B cell (primary cell): ENCODE data around the gene PTPRN2. TPM values are rescaled to one million over a fixed set of nuclear protein-coding genes. Genes with fewer than 3 reads are reported as not detected.

ENCODE experiments used
- ATAC-seq: fragments of 200-7000 bp; cut with Tn5 transposase; one replicate; pipeline ENCODE4 v1.10.0; 2021; ENCODE audit warnings: low read depth, mild to moderate bottlenecking, moderate number of reproducible peaks, moderate library complexity
- CTCF ChIA-PET: fragments of 350-600 bp; sonication (Branson Sonifier 250); formaldehyde crosslinking; loops from one replicate; lab custom pipeline; 2021; ENCODE audit warnings: antibody characterized with exemption, inconsistent platforms; lab: Charles Lee
- POLR2A ChIA-PET: fragments of 350-600 bp; sonication (Branson Sonifier 250); formaldehyde crosslinking; loops from one replicate; lab custom pipeline; 2021; ENCODE audit warnings: antibody characterized with exemption; lab: Charles Lee
- DNase-seq: peaks from one replicate; pipeline ENCODE4 v3.0.0; 2013
- H2AFZ ChIP-seq: 2 replicates; pipeline ENCODE4 v1.6.1; 2012; ENCODE audit warnings: mild to moderate bottlenecking, low read depth, low read length; ENCODE audit not compliant: insufficient read depth, poor library complexity, severe bottlenecking
- H3K27ac ChIP-seq, 2 donors: 1 replicate in 1 of 2; 2 replicates in 1 of 2; pipeline ENCODE4 v1.5.1; 2012 to 2013; ENCODE audit warnings: low read length in 2 of 2, mild to moderate bottlenecking in 2 of 2, moderate library complexity in 1 of 2
- H3K27me3 ChIP-seq, 4 experiments: fragments of 200-600 bp in 1 of 4; sonication (generic) in 1 of 4; replicated peaks in 1 of 4; 1 replicate in 2 of 4; 2 replicates in 2 of 4; pipeline versions ENCODE4 v1.6.1 to v1.7.0; 2013 to 2016; ENCODE audit warnings: low read length in 3 of 4, mild to moderate bottlenecking in 2 of 4, mixed read lengths in 1 of 4, moderate library complexity in 1 of 4; ENCODE audit not compliant: insufficient read depth in 4 of 4, control insufficient read depth in 3 of 4; ENCODE audit errors: control extremely low read depth in 1 of 4
- H3K36me3 ChIP-seq, 2 experiments: replicated peaks in 1 of 2; 1 replicate in 1 of 2; 2 replicates in 1 of 2; pipeline versions ENCODE4 v1.6.1 to v1.7.1; 2013; ENCODE audit warnings: low read length in 1 of 2; ENCODE audit not compliant: insufficient read depth in 2 of 2, control insufficient read depth in 1 of 2; ENCODE audit errors: control extremely low read depth in 1 of 2, extremely low read depth in 1 of 2
- H3K4me1 ChIP-seq, 2 donors: fragments of 200-600 bp in 1 of 2; sonication (generic) in 1 of 2; 1 replicate in 1 of 2; 2 replicates in 1 of 2; pipeline versions ENCODE4 v1.5.1 to v1.6.1; 2013 to 2017; ENCODE audit warnings: low read length in 2 of 2; ENCODE audit not compliant: control insufficient read depth in 2 of 2, insufficient read depth in 2 of 2
- H3K4me2 ChIP-seq: replicated peaks from 2 replicates; pipeline ENCODE3; 2012; ENCODE audit warnings: mild to moderate bottlenecking, low read depth, low read length; ENCODE audit not compliant: poor library complexity, severe bottlenecking
- H3K4me3 ChIP-seq, 5 experiments: fragments of 200-600 bp in 1 of 5; sonication (generic) in 1 of 5; 1 replicate in 3 of 5; 2 replicates in 2 of 5; pipeline versions ENCODE4 v1.5.1 to v1.7.0; 2011 to 2016; ENCODE audit warnings: low read length in 4 of 5, mild to moderate bottlenecking in 4 of 5, low read depth in 2 of 5, control low read depth in 1 of 5, moderate library complexity in 1 of 5; ENCODE audit not compliant: insufficient read depth in 1 of 5; ENCODE audit errors: control extremely low read depth in 1 of 5, extremely low read depth in 1 of 5
- H3K79me2 ChIP-seq: fragments of 200-600 bp; sonication (generic); one replicate; pipeline ENCODE4 v1.6.0; 2016; ENCODE audit warnings: low read length; ENCODE audit not compliant: control insufficient read depth, insufficient read depth
- H3K9ac ChIP-seq: fragments of 200-600 bp; sonication (generic); 2 replicates; pipeline ENCODE4 v1.6.1; 2017; ENCODE audit warnings: mild to moderate bottlenecking, low read length, moderate library complexity
- H3K9me3 ChIP-seq, 3 donors: one replicate each; pipeline versions ENCODE4 v1.6.1 to v1.7.1; 2013; ENCODE audit warnings: low read length in 2 of 3; ENCODE audit not compliant: control insufficient read depth in 2 of 3, insufficient read depth in 1 of 3; ENCODE audit errors: control extremely low read depth in 1 of 3
- H4K20me1 ChIP-seq: 2 replicates; pipeline ENCODE4 v1.6.0; 2012; ENCODE audit warnings: mild to moderate bottlenecking, low read length; ENCODE audit not compliant: insufficient read depth, control insufficient read depth, poor library complexity, severe bottlenecking
- H3K27ac Mint-ChIP-seq: one replicate; pipeline ENCODE4 v1.8.0; 2021; ENCODE audit warnings: mixed read lengths
- H3K27me3 Mint-ChIP-seq: one replicate; pipeline ENCODE4 v1.8.0; 2021; ENCODE audit warnings: mixed read lengths
- H3K4me1 Mint-ChIP-seq: one replicate; pipeline ENCODE4 v1.8.0; 2021; ENCODE audit warnings: mixed read lengths
- H3K4me3 Mint-ChIP-seq: one replicate; pipeline ENCODE4 v1.8.0; 2021; ENCODE audit warnings: mixed read lengths
- H3K9me3 Mint-ChIP-seq: one replicate; pipeline ENCODE4 v1.8.0; 2022; ENCODE audit warnings: mixed read lengths; ENCODE audit not compliant: insufficient read depth
- CTCF ChIP-seq: fragments of 200-600 bp; IDR thresholded peaks from one replicate; pipeline ENCODE4 v1.8.0; 2022; ENCODE audit warnings: antibody characterized with exemption, mild to moderate bottlenecking
- EZH2 ChIP-seq: IDR thresholded peaks from 2 replicates; pipeline ENCODE4 v1.6.1; 2012; ENCODE audit warnings: borderline replicate concordance, low read depth, mild to moderate bottlenecking, moderate library complexity, low read length; ENCODE audit not compliant: insufficient read depth, poor library complexity, severe bottlenecking
- WGBS: methylation state at CpG from one replicate; pipeline ENCODE4 v1.1.5; 2013; ENCODE audit warnings: missing lambda C conversion rate; ENCODE audit not compliant: insufficient coverage; 5-methylcytosine and 5-hydroxymethylcytosine counted together
- intact Hi-C: fragments of 100-400 bp; cut with micrococcal nuclease; formaldehyde crosslinking; loops from one replicate; pipeline ENCODE4 v1.10.0; 2022
- polyA plus RNA-seq: library from polyadenylated mRNA; depleted of rRNA; stranded (reverse); fragments of >200 nt; gene quantifications from 2 replicates; pipeline ENCODE4 v1.2.3, GENCODE V29; 2012
- total RNA-seq, 2 donors: library from RNA; stranded (reverse); fragments of 120-200 nt in 1 of 2; gene quantifications; 1 replicate in 1 of 2; 2 replicates in 1 of 2; pipeline versions ENCODE4 v1.2.3 to v1.2.4, GENCODE V29; 2013 to 2022

PTPRN2 gene
- total and polyA plus RNA-seq, 2 donors (not counting 1 experiment from before 2014, with no cell fraction given): 2.0 to 5.0 TPM

GRCh38 chr7:157817944-157818700 lies 769.5 kb downstream of the PTPRN2 start:
- 87% methylated on average over 11 of the region's 13 CpGs for WGBS
- ATAC-seq: no peak
- H4K20me1 ChIP-seq: no peaks in the 10 kb centered on the region
- H3K4me1 ChIP-seq: no peaks in the 10 kb centered on the region
- H2AFZ ChIP-seq: no peak overlapping the region
- no peak for TF ChIP-seq CTCF
- TF ChIP-seq EZH2: no peak
- H3K4me3 ChIP-seq: no peak overlapping the region
- intact Hi-C loops: no loop called here
- H3K4me3 Mint-ChIP-seq: no peak overlapping the region
- H3K79me2 ChIP-seq: no peaks in the 10 kb centered on the region
- H3K36me3 ChIP-seq: no peaks in the 10 kb centered on the region
- H3K9ac ChIP-seq: no peak overlapping the region
- H3K27me3 Mint-ChIP-seq: no peaks in the 10 kb centered on the region
- POLR2A ChIA-PET: no interaction called here
- no peak overlapping the region for H3K27ac Mint-ChIP-seq
- peaks cover 5% of the 10 kb centered on the region for H3K9me3 Mint-ChIP-seq
- no peaks in the 10 kb centered on the region for H3K27me3 ChIP-seq
- H3K4me1 Mint-ChIP-seq: no peaks in the 10 kb centered on the region
- H3K27ac ChIP-seq: no peak overlapping the region
- CTCF ChIA-PET: no interaction called here
- H3K9me3 ChIP-seq: peaks cover 0 to 28% (median 0%) of the 10 kb centered on the region in 3 donors
- no peak overlapping the region for H3K4me2 ChIP-seq
- no peak for DNase-seq

- intact Hi-C loops: no loop called here
- no peak overlapping the region for H3K4me2 ChIP-seq
- DNase-seq (no peak), ATAC-seq (no peak)
- Mint-ChIP-seq H3K9me3 (peaks cover 5% of the 10 kb centered on the region), H3K4me1 (no peaks in the 10 kb centered on the region), H3K27ac (no peak overlapping the region), H3K27me3 (no peaks in the 10 kb centered on the region), H3K4me3 (no peak overlapping the region)
- H3K9ac ChIP-seq: no peak overlapping the region
- no peak overlapping the region for H3K27ac ChIP-seq
- no peaks in the 10 kb centered on the region for H3K27me3 ChIP-seq
- ChIA-PET POLR2A (no interaction called here), CTCF (no interaction called here)
- H4K20me1 ChIP-seq: no peaks in the 10 kb centered on the region
- no peaks in the 10 kb centered on the region for H3K4me1 ChIP-seq
- no peaks in the 10 kb centered on the region for H3K36me3 ChIP-seq
- TF ChIP-seq CTCF (no peak), EZH2 (no peak)
- no peak overlapping the region for H2AFZ ChIP-seq
- H3K4me3 ChIP-seq: no peak overlapping the region
- peaks cover 0 to 28% (median 0%) of the 10 kb centered on the region in 3 donors for H3K9me3 ChIP-seq
- H3K79me2 ChIP-seq: no peaks in the 10 kb centered on the region
- WGBS: 97% methylated on average over 6 of the region's 11 CpGs
Measured at GRCh38 chr7:157817433-157817832, 770.2 kb downstream of the PTPRN2 start.
